Uterus (tissue), 2 donors: ENCODE data around the gene PRX.

Source experiments
- CTCF ChIP-seq, 4 experiments: fragments of 200-600 bp in 2 of 4; fragments of 450-650 bp in 2 of 4; sonication (generic) in 2 of 4; IDR thresholded peaks; one replicate each; pipeline ENCODE4 v1.5.1; 2016 to 2019; ENCODE audit warnings: antibody characterized with exemption in 4 of 4, mild to moderate bottlenecking in 2 of 4, moderate library complexity in 1 of 4
- POLR2A ChIP-seq, 2 donors: fragments of 450-650 bp; IDR thresholded peaks; one replicate each; pipeline ENCODE4 v1.6.1; 2016; ENCODE audit warnings: antibody characterized with exemption in 2 of 2, mild to moderate bottlenecking in 1 of 2, moderate library complexity in 1 of 2

DNA sequence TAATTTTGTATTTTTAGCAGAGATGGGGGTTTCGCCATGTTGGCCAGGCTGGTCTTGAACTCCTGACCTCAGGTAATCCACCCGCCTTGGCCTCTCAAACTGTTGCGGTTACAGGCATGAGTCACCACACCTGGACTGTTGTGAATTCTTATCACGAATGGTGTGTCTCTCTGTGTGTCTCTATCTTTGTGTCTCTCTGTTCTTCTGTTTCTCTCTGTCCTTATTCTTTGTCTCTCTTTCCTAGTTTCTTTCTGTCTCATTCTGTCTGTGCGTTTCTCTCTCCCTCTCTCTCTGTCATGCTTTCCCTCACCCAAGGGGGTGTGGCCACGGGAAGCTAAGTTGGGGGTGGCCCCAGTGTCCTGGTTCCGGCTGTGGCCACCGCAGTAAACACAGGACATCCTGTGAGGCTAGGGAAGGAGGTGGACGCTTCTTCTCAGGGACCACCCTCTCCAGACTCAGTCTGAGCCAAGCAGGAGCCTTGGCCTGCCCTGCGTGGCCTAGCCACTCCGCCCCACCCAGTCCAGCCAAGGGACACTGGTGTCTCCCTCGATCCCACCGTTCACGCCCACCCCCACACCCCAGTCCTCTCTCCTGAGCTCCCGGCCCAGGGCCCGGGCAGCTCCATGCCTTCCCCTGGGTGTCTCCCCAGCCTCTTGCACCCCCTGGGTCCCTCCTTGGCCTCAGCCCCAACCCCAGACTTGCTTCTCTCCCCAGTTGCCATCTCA, 3.9 kb upstream of the PRX start:
- TF ChIP-seq CTCF (IDR thresholded peaks at IDR 0.05), result no peak
- peak in 1 of 2 donors; percentile 36 for TF ChIP-seq POLR2A (IDR thresholded peaks at IDR 0.05)
